WTC11 (cell line): ENCODE measurements around the gene TTC33.

Source experiments
- FOXK1 ChIP-seq: sonication (generic); formaldehyde crosslinking; IDR thresholded peaks from 2 replicates; pipeline ENCODE4 v1.8.0; 2022; ENCODE audit warnings: mild to moderate bottlenecking, moderate library complexity, missing genetic modification reagents
- MXD4 ChIP-seq: fragments of 250-450 bp; sonication (Bioruptor Pico); IDR thresholded peaks from 2 replicates; pipeline ENCODE4 v1.8.0; 2021; ENCODE audit warnings: mild to moderate bottlenecking, moderate library complexity, borderline replicate concordance
- ZNF232 ChIP-seq: sonication (generic); formaldehyde crosslinking; IDR thresholded peaks from 2 replicates; pipeline ENCODE4 v1.8.0; 2022; ENCODE audit warnings: mild to moderate bottlenecking, missing genetic modification reagents
- ZNF263 ChIP-seq: sonication (generic); formaldehyde crosslinking; IDR thresholded peaks from 2 replicates; pipeline ENCODE4 v1.8.1; 2022; ENCODE audit warnings: low read depth, mild to moderate bottlenecking, moderate library complexity, missing genetic modification reagents
- ZNF317 ChIP-seq: sonication (generic); formaldehyde crosslinking; IDR thresholded peaks from 2 replicates; pipeline ENCODE4 v1.8.1; 2023; ENCODE audit warnings: low read depth, mild to moderate bottlenecking, moderate library complexity, missing genetic modification reagents, borderline replicate concordance
- TF ChIP-seq, protein P1 (sequence below): fragments of 250-450 bp; sonication (Bioruptor Pico); IDR thresholded peaks from 2 replicates; pipeline ENCODE4 v2.1.2; 2022; ENCODE audit warnings: mild to moderate bottlenecking, moderate library complexity
- TF ChIP-seq, protein P2 (sequence below): fragments of 200-600 bp; IDR thresholded peaks from 2 replicates; pipeline ENCODE4 v1.8.0; 2022; ENCODE audit warnings: antibody characterized with exemption
- TF ChIP-seq, protein P3 (sequence below): sonication (generic); formaldehyde crosslinking; IDR thresholded peaks from 2 replicates; pipeline ENCODE4 v1.8.0; 2022; ENCODE audit warnings: mild to moderate bottlenecking, missing genetic modification reagents

- TF ChIP-seq, protein P1, sequence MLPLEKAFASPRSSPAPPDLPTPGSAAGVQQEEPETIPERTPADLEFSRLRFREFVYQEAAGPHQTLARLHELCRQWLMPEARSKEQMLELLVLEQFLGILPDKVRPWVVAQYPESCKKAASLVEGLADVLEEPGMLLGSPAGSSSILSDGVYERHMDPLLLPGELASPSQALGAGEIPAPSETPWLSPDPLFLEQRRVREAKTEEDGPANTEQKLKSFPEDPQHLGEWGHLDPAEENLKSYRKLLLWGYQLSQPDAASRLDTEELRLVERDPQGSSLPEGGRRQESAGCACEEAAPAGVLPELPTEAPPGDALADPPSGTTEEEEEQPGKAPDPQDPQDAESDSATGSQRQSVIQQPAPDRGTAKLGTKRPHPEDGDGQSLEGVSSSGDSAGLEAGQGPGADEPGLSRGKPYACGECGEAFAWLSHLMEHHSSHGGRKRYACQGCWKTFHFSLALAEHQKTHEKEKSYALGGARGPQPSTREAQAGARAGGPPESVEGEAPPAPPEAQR (CRISPR knock-in tag) = no peak
- TF ChIP-seq MXD4 (no peak), FOXK1 (no peak), ZNF317 (CRISPR knock-in tag) (no peak), ZNF263 (CRISPR knock-in tag) (no peak), ZNF232 (CRISPR knock-in tag) (no peak)
- TF ChIP-seq, protein P2, sequence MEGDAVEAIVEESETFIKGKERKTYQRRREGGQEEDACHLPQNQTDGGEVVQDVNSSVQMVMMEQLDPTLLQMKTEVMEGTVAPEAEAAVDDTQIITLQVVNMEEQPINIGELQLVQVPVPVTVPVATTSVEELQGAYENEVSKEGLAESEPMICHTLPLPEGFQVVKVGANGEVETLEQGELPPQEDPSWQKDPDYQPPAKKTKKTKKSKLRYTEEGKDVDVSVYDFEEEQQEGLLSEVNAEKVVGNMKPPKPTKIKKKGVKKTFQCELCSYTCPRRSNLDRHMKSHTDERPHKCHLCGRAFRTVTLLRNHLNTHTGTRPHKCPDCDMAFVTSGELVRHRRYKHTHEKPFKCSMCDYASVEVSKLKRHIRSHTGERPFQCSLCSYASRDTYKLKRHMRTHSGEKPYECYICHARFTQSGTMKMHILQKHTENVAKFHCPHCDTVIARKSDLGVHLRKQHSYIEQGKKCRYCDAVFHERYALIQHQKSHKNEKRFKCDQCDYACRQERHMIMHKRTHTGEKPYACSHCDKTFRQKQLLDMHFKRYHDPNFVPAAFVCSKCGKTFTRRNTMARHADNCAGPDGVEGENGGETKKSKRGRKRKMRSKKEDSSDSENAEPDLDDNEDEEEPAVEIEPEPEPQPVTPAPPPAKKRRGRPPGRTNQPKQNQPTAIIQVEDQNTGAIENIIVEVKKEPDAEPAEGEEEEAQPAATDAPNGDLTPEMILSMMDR = no peak
- TF ChIP-seq, protein P3, sequence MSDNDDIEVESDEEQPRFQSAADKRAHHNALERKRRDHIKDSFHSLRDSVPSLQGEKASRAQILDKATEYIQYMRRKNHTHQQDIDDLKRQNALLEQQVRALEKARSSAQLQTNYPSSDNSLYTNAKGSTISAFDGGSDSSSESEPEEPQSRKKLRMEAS (CRISPR knock-in tag) = no peak
Measured at GRCh38 chr5:40478766-40479165, 277.0 kb downstream of the TTC33 start.
